HCT116 (cell line): ENCODE results near the gene NOTCH1.

ENCODE experiments used
- EZH2 ChIP-seq: fragments of 200-600 bp; sonication (generic); IDR thresholded peaks from 2 replicates; pipeline ENCODE4 v1.6.1; 2017; ENCODE audit warnings: antibody characterized with exemption, mixed run types
- EZH2phosphoT487 ChIP-seq: fragments of 200-600 bp; IDR thresholded peaks from 2 replicates; pipeline ENCODE4 v1.6.1; 2018; ENCODE audit warnings: antibody characterized with exemption, borderline replicate concordance
- FOSL1 ChIP-seq: IDR thresholded peaks from 2 replicates; pipeline ENCODE4 v1.6.1; 2012; ENCODE audit warnings: low read depth
- POLR2A ChIP-seq: IDR thresholded peaks from 2 replicates; pipeline ENCODE4 v1.7.0; 2011; ENCODE audit warnings: borderline replicate concordance; ENCODE audit not compliant: insufficient read depth, insufficient read length; ENCODE audit errors: extremely low read depth
- POLR2AphosphoS5 ChIP-seq: IDR thresholded peaks from 2 replicates; pipeline ENCODE4 v1.6.1; 2011; ENCODE audit warnings: mild to moderate bottlenecking, low read depth, low read length, moderate library complexity
- SRF ChIP-seq: IDR thresholded peaks from 2 replicates; pipeline ENCODE4 v1.6.1; 2012; ENCODE audit warnings: low read depth
- YY1 ChIP-seq: IDR thresholded peaks from 2 replicates; pipeline ENCODE4 v1.6.1; 2011; ENCODE audit warnings: low read length, low read depth, moderate library complexity, mild to moderate bottlenecking; ENCODE audit not compliant: insufficient replicate concordance; ENCODE audit errors: extremely low read depth
- TF ChIP-seq, protein P1 (sequence below), 3 experiments: fragments of 200-600 bp in 1 of 3; sonication (generic) in 1 of 3; IDR thresholded peaks in 2 of 3; conservative IDR thresholded peaks in 1 of 3; 2 replicates each; pipeline ENCODE4 v1.5.1; 2012 to 2017; ENCODE audit warnings: low read depth in 2 of 3, low read length in 2 of 3, antibody characterized with exemption in 1 of 3, borderline replicate concordance in 1 of 3, control low read depth in 1 of 3, mild to moderate bottlenecking in 1 of 3, mixed read lengths in 1 of 3, mixed run types in 1 of 3, moderate library complexity in 1 of 3; ENCODE audit not compliant: insufficient read depth in 1 of 3
- TF ChIP-seq, protein P2 (sequence below): IDR thresholded peaks from 2 replicates; pipeline ENCODE4 v1.6.1; 2012
- TF ChIP-seq, protein P3 (sequence below): IDR thresholded peaks from 2 replicates; pipeline ENCODE4 v1.6.1; 2012

DNA sequence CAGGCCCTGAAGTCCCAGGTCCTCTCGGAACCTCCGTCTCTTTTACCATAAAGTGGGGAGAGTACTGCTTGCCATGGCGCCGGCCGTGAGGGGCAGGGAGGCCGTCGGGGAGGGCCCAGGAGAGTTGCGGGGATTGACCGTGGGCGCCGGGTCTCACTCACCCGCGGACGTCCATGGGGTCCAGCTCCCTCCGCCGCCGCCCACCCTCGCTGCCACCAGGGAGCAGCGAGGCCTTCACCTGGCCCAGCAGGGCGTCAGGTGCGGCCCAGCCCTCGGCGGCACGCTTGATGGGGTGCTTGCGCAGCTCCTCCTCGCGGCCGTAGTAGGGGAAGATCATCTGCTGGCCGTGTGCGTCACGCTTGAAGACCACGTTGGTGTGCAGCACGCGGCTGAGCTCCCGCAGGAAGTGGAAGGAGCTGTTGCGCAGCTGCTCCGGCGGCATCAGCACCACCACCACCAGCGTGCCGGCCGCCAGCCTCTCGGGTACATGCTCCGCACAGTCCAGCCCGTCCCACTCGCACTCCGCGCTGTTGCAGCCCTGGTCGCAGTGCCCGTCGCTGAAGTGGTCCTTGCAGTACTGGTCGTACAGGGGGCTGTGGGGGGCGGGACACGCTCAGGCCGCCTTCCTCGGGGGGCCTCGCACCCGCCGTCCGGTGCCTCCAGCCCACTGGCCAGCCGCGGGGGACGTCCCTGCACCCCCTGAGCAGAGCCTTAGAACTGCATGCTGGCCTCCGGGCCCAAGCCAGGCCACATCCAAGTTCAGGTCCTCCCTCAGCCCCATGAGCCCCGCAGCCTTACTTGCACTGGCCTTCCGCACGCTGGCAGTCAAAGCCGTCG, 41.1 kb downstream of the NOTCH1 start:
- TF ChIP-seq FOSL1 (no peak), EZH2 (no peak), POLR2A (no peak), POLR2AphosphoS5 (no peak), YY1 (no peak), SRF (no peak), EZH2phosphoT487 (no peak)
- TF ChIP-seq, protein P1, sequence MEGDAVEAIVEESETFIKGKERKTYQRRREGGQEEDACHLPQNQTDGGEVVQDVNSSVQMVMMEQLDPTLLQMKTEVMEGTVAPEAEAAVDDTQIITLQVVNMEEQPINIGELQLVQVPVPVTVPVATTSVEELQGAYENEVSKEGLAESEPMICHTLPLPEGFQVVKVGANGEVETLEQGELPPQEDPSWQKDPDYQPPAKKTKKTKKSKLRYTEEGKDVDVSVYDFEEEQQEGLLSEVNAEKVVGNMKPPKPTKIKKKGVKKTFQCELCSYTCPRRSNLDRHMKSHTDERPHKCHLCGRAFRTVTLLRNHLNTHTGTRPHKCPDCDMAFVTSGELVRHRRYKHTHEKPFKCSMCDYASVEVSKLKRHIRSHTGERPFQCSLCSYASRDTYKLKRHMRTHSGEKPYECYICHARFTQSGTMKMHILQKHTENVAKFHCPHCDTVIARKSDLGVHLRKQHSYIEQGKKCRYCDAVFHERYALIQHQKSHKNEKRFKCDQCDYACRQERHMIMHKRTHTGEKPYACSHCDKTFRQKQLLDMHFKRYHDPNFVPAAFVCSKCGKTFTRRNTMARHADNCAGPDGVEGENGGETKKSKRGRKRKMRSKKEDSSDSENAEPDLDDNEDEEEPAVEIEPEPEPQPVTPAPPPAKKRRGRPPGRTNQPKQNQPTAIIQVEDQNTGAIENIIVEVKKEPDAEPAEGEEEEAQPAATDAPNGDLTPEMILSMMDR (IDR thresholded peaks at IDR 0.05 in 2 of 3, conservative IDR thresholded peaks at IDR 0.05 in 1 of 3; ENCODE audit: borderline replicate concordance in 1 of 3, insufficient read depth in 1 of 3, low read depth in 2 of 3, low read length in 2 of 3) = no peak
- TF ChIP-seq, protein P2, sequence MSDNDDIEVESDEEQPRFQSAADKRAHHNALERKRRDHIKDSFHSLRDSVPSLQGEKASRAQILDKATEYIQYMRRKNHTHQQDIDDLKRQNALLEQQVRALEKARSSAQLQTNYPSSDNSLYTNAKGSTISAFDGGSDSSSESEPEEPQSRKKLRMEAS = no peak
- TF ChIP-seq, protein P3, sequence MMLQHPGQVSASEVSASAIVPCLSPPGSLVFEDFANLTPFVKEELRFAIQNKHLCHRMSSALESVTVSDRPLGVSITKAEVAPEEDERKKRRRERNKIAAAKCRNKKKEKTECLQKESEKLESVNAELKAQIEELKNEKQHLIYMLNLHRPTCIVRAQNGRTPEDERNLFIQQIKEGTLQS = no peak
